Gastrocnemius medialis (tissue), 4 donors: ENCODE results near the gene OR4F6. TPM values are rescaled to one million over a fixed set of nuclear protein-coding genes. Genes with fewer than 3 reads are reported as not detected.

ENCODE experiments used
- ATAC-seq, 2 donors: fragments of 150-250 bp; one replicate each; pipeline ENCODE4 v1.9.1; 2016
- DNase-seq, 2 donors: peaks; one replicate each; pipeline ENCODE4 v3.0.0-alpha.2; 2019
- H3K27ac ChIP-seq, 4 donors: fragments of 200-600 bp; sonication (generic); 1 replicate in 1 of 4; 2 replicates in 3 of 4; pipeline ENCODE4 v1.5.1; 2016 to 2018; ENCODE audit warnings: mild to moderate bottlenecking in 2 of 4, moderate library complexity in 1 of 4
- H3K27me3 ChIP-seq, 3 donors: fragments of 200-600 bp; sonication (generic) in 2 of 3; 1 replicate in 1 of 3; 2 replicates in 2 of 3; pipeline versions ENCODE4 v1.5.1 to v1.6.0; 2016 to 2019; ENCODE audit warnings: mild to moderate bottlenecking in 1 of 3, moderate library complexity in 1 of 3
- H3K36me3 ChIP-seq, 2 donors: fragments of 200-600 bp; sonication (generic) in 1 of 2; one replicate each; pipeline ENCODE4 v1.5.1; 2017 to 2018
- H3K4me1 ChIP-seq, 2 donors: fragments of 200-600 bp; sonication (generic) in 1 of 2; one replicate each; pipeline ENCODE4 v1.5.1; 2016 to 2017; ENCODE audit warnings: mild to moderate bottlenecking in 2 of 2
- H3K4me3 ChIP-seq, 4 donors: fragments of 200-600 bp; sonication (generic) in 3 of 4; 1 replicate in 1 of 4; 2 replicates in 3 of 4; pipeline ENCODE4 v1.5.1; 2016 to 2019; ENCODE audit warnings: mild to moderate bottlenecking in 2 of 4
- H3K9me3 ChIP-seq, 3 donors: fragments of 200-600 bp; sonication (generic) in 2 of 3; 1 replicate in 1 of 3; 2 replicates in 2 of 3; pipeline ENCODE4 v1.5.1; 2016 to 2019
- POLR2A ChIP-seq, 2 donors: fragments of 450-650 bp; IDR thresholded peaks; one replicate each; pipeline ENCODE4 v1.6.1; 2017; ENCODE audit warnings: antibody characterized with exemption in 2 of 2, mild to moderate bottlenecking in 2 of 2, moderate library complexity in 2 of 2
- in situ Hi-C, 4 donors: fragments of 200-750 bp; cut with MboI; loops; one replicate each; pipeline versions ENCODE4 v1.15.0 to v1.8.0; 2017; ENCODE audit warnings: low sequenced_read_pairs in 4 of 4
- intact Hi-C: fragments of 100-400 bp; cut with DNase I; formaldehyde crosslinking; loops from one replicate; pipeline ENCODE4 v1.15.1; 2023; ENCODE audit warnings: low total_unique reads
- total RNA-seq, 4 donors: library from RNA; depleted of rRNA; stranded (reverse); fragments of >200 nt; gene quantifications; one replicate each; pipeline versions ENCODE4 v1.1.0 to v1.2.3, GENCODE V29; 2016
- TF ChIP-seq, protein P1 (sequence below), 5 experiments: fragments of 450-650 bp in 3 of 5; fragments of 200-600 bp in 2 of 5; sonication (generic) in 2 of 5; IDR thresholded peaks in 4 of 5; conservative IDR thresholded peaks in 1 of 5; 1 replicate in 4 of 5; 2 replicates in 1 of 5; pipeline ENCODE4 v1.5.1; 2016 to 2019; ENCODE audit warnings: antibody characterized with exemption in 5 of 5, mild to moderate bottlenecking in 3 of 5, moderate library complexity in 3 of 5

OR4F6 gene
- total RNA-seq, 4 donors from 2014 or later, result not detected

DNA sequence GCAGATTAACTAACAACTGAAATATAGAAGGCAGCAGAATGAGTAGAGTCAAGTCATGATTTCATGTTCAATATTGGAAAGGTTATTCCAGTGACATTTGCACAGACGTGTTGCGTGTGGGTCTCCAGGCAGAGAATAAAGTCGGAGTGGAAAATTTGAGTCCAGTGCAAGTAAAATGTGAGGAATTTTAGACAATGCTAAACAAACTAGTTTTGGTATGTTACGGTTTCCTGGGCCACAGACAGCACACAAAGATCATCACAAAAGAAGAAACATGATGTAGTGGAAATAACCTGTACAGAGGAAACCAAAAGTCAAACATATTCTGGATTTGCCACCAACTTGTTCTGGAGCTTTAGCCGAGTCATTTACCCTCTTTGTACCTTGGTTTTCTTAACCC, 367 bp downstream of the OR4F6 start:
- no peak for TF ChIP-seq POLR2A (IDR thresholded peaks at IDR 0.05)
- TF ChIP-seq, protein P1, sequence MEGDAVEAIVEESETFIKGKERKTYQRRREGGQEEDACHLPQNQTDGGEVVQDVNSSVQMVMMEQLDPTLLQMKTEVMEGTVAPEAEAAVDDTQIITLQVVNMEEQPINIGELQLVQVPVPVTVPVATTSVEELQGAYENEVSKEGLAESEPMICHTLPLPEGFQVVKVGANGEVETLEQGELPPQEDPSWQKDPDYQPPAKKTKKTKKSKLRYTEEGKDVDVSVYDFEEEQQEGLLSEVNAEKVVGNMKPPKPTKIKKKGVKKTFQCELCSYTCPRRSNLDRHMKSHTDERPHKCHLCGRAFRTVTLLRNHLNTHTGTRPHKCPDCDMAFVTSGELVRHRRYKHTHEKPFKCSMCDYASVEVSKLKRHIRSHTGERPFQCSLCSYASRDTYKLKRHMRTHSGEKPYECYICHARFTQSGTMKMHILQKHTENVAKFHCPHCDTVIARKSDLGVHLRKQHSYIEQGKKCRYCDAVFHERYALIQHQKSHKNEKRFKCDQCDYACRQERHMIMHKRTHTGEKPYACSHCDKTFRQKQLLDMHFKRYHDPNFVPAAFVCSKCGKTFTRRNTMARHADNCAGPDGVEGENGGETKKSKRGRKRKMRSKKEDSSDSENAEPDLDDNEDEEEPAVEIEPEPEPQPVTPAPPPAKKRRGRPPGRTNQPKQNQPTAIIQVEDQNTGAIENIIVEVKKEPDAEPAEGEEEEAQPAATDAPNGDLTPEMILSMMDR (IDR thresholded peaks at IDR 0.05 in 4 of 5, conservative IDR thresholded peaks at IDR 0.05 in 1 of 5), result no peak
- ATAC-seq (no peak), DNase-seq (no peak)

DNA sequence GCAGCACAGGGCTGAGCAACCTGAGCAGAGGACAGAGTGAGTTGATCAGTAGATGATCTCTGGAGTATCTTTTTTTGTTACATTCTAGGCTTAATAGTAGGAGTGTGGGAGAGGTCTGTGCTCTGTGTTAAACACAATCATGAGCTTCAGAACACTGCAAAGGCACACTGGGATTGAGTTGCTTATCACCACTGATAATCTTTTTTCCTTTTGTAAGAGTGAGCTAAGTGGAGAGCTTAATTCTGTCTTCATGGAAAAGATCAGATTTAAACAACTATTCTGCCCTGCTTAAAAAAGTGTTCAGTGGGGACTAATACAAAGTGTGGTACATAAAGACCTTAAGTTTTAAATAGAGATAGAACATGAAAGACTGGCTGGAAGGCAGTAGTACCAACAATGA, 1.1 kb downstream of the OR4F6 start:
- in situ Hi-C loops (no loop called here), intact Hi-C loops (no loop called here)
- Histone ChIP-seq H3K4me3 (no peak overlapping the region), H3K27ac (no peak overlapping the region), H3K9me3 (no peaks in the 10 kb centered on the region), H3K36me3 (no peaks in the 10 kb centered on the region), H3K27me3 (no peaks in the 10 kb centered on the region), H3K4me1 (no peaks in the 10 kb centered on the region)
- TF ChIP-seq, protein P1 (IDR thresholded peaks at IDR 0.05 in 4 of 5, conservative IDR thresholded peaks at IDR 0.05 in 1 of 5), result no peak
- no peak for DNase-seq
- no peak for ATAC-seq

More for the DNA sequence above, 367 bp downstream of the OR4F6 start:
- in situ Hi-C loops, result no loop called here
- Histone ChIP-seq H3K27me3 (no peaks in the 10 kb centered on the region), H3K4me1 (no peaks in the 10 kb centered on the region), H3K36me3 (no peaks in the 10 kb centered on the region), H3K4me3 (no peak overlapping the region), H3K9me3 (no peaks in the 10 kb centered on the region), H3K27ac (no peak overlapping the region)
- intact Hi-C loops, result no loop called here

DNA sequence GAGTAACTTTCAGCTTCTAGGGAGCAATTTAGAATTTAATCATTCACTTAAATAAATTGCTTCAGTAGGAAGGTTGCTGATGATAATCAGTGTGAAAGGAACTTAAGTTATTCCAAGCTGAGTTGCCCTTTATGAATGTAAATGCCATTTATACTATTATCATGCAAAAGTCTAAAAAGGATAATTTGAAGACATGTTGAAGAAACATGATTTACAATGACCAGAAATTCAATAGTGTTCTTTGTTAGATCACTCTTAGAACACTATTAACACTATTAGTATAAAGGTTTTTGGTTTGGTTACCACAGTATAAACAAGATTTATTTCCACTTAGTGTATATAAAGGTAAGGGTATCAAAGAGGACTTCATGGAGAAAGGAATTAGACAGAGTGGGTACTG, 1.6 kb downstream of the OR4F6 start:
- H3K9me3 ChIP-seq, result no peaks in the 10 kb centered on the region
- no peak for ATAC-seq
- H3K4me1 ChIP-seq, result no peaks in the 10 kb centered on the region
- H3K27me3 ChIP-seq, result no peaks in the 10 kb centered on the region
- no peak for DNase-seq
- H3K36me3 ChIP-seq, result no peaks in the 10 kb centered on the region
- intact Hi-C loops (no loop called here), in situ Hi-C loops (no loop called here)
- TF ChIP-seq POLR2A (IDR thresholded peaks at IDR 0.05), result no peak
- TF ChIP-seq, protein P1 (IDR thresholded peaks at IDR 0.05 in 4 of 5, conservative IDR thresholded peaks at IDR 0.05 in 1 of 5), result no peak
- H3K4me3 ChIP-seq, result no peak overlapping the region
- H3K27ac ChIP-seq, result no peak overlapping the region

DNA sequence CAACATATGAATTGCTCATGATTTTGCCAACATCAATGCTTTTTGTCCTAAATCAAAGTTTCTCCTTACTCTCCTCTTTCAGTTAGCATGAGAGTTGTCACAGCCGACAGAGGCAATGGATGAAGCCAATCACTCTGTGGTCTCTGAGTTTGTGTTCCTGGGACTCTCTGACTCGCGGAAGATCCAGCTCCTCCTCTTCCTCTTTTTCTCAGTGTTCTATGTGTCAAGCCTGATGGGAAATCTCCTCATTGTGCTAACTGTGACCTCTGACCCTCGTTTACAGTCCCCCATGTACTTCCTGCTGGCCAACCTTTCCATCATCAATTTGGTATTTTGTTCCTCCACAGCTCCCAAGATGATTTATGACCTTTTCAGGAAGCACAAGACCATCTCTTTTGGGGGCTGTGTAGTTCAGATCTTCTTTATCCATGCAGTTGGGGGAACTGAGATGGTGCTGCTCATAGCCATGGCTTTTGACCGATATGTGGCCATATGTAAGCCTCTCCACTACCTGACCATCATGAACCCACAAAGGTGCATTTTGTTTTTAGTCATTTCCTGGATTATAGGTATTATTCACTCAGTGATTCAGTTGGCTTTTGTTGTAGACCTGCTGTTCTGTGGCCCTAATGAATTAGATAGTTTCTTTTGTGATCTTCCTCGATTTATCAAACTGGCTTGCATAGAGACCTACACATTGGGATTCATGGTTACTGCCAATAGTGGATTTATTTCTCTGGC, 2.5 kb downstream of the OR4F6 start:
- intact Hi-C loops, result no loop called here
- Histone ChIP-seq H3K27ac (no peak overlapping the region), H3K4me3 (no peak overlapping the region), H3K4me1 (no peaks in the 10 kb centered on the region), H3K36me3 (no peaks in the 10 kb centered on the region), H3K9me3 (no peaks in the 10 kb centered on the region), H3K27me3 (no peaks in the 10 kb centered on the region)
- TF ChIP-seq, protein P1 (IDR thresholded peaks at IDR 0.05 in 4 of 5, conservative IDR thresholded peaks at IDR 0.05 in 1 of 5), result no peak
- no peak for TF ChIP-seq POLR2A (IDR thresholded peaks at IDR 0.05)
- in situ Hi-C loops, result no loop called here
- no peak for DNase-seq
- ATAC-seq, result no peak
